VCaP (cell line): Measurements from ENCODE around the gene CACNA1I.

Source experiments
- H3K27ac ChIP-seq: fragments of 450-650 bp; 2 replicates; pipeline ENCODE4 v1.5.1; 2017
- TF ChIP-seq, protein P1 (sequence below): fragments of 450-650 bp; conservative IDR thresholded peaks from 2 replicates; pipeline ENCODE4 v1.5.1; 2017; ENCODE audit warnings: mild to moderate bottlenecking, moderate library complexity

Gene CACNA1I

DNA sequence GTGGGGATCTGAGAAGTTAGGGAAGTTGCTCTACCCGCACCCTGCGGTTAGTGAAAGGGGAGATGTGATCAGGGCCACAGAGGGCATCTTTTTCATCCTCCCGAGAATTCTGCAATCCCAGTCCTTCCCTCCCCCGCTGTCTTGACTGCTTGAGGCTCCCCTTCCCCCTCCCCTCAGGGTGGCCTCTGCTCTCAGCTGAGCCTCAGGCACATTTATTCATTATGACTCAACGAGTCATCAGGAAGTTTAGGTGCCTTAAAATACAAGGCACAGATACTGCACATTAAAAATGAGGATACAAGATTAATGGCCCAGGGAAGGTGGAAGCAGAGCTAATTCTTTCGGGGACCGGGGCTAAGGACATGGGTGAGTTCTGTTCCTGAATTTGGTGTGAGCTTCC, 104.0 kb downstream of the CACNA1I start:
- TF ChIP-seq, protein P1, sequence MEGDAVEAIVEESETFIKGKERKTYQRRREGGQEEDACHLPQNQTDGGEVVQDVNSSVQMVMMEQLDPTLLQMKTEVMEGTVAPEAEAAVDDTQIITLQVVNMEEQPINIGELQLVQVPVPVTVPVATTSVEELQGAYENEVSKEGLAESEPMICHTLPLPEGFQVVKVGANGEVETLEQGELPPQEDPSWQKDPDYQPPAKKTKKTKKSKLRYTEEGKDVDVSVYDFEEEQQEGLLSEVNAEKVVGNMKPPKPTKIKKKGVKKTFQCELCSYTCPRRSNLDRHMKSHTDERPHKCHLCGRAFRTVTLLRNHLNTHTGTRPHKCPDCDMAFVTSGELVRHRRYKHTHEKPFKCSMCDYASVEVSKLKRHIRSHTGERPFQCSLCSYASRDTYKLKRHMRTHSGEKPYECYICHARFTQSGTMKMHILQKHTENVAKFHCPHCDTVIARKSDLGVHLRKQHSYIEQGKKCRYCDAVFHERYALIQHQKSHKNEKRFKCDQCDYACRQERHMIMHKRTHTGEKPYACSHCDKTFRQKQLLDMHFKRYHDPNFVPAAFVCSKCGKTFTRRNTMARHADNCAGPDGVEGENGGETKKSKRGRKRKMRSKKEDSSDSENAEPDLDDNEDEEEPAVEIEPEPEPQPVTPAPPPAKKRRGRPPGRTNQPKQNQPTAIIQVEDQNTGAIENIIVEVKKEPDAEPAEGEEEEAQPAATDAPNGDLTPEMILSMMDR: no peak
- no peak overlapping the region for H3K27ac ChIP-seq

DNA sequence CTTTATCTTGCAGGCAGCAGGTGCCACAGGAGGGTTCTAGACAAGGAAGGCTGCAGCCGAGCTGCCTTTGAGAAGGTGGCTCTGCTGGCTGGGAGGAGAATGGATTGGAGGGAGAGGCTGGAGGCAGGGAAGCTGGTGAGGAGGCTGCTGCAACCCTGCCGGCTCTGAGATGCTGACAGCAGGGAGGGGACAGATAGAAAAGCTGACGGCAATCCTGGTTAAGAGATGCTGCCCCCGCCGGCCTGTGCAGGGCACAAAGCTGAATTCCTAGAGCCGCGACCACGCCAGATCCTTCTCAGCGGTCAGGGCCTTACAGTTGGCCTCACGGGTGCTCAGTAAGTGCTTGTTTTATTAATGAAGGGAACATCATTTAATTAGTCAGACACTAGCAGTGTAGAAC, 105.4 kb downstream of the CACNA1I start:
- H3K27ac ChIP-seq: no peak overlapping the region
- TF ChIP-seq, protein P1: no peak

DNA sequence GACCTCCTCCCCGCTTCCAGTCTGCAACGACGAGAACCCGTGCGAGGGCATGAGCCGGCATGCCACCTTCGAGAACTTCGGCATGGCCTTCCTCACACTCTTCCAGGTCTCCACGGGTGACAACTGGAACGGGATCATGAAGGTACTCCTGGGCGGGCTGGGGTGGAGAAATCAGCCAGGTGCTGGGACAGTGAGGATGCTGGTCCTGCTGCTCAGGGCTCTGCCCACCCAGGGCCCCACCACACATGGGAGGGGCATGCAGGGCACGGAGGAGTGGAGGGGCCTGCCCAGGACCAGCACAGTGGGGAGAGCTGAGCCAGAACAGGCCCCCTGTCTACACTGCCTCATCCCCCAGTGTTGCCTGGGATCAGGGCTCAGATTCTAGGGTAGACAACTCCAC, 107.4 kb downstream of the CACNA1I start:
- H3K27ac ChIP-seq: no peak overlapping the region
- TF ChIP-seq, protein P1: no peak

DNA sequence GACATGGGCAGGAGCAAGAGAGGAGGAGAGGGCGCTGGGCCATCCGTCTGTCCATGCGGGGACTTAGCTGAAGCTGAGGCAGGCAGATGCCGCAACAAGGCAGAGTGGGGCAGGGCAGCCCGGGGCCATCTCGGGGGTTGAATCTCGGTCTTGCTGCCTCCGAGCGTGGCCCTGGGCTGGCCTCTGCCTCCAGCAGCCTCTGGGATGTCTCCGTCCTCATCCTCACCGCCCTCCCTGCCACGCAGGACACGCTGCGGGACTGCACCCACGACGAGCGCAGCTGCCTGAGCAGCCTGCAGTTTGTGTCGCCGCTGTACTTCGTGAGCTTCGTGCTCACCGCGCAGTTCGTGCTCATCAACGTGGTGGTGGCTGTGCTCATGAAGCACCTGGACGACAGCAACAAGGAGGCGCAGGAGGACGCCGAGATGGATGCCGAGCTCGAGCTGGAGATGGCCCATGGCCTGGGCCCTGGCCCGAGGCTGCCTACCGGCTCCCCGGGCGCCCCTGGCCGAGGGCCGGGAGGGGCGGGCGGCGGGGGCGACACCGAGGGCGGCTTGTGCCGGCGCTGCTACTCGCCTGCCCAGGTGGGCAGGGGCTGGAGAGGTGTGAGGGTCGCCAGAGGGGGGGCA, 108.4 kb downstream of the CACNA1I start:
- TF ChIP-seq, protein P1: no peak
- no peak overlapping the region for H3K27ac ChIP-seq

DNA sequence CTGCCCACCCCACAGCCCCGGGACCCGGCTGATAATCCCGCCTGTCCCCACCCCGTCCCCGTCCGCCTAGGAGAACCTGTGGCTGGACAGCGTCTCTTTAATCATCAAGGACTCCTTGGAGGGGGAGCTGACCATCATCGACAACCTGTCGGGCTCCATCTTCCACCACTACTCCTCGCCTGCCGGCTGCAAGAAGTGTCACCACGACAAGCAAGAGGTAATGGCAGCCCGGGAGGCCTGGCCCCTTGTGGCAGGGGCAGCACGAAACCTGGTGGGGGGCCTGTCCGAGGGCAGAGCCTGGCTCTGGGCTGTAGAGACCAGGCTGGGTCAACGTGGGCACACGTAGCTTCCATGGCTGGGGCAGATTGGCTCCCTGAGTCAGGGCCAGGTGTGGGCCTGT, 109.1 kb downstream of the CACNA1I start:
- TF ChIP-seq, protein P1: no peak
- no peak overlapping the region for H3K27ac ChIP-seq

DNA sequence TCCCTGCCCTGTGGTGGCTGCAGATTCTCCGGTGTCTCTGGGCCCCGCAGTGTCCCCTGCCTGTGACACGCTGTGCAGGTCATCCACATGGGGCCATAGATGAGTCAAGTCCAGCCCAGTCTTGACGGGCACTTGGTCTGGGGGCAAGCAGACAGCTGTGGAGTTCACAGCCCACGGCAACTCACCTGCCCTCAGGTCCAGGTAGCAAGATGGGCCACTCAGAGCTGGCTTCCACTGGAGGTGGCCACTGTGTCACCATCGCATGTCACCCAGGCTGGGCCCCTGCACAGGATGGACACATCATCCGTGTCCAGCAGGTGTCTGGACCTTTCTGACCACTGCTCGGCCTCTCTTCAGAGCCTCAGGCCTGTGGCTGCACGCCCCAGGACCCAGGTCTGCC, 109.9 kb downstream of the CACNA1I start:
- H3K27ac ChIP-seq: no peak overlapping the region
- TF ChIP-seq, protein P1: no peak

DNA sequence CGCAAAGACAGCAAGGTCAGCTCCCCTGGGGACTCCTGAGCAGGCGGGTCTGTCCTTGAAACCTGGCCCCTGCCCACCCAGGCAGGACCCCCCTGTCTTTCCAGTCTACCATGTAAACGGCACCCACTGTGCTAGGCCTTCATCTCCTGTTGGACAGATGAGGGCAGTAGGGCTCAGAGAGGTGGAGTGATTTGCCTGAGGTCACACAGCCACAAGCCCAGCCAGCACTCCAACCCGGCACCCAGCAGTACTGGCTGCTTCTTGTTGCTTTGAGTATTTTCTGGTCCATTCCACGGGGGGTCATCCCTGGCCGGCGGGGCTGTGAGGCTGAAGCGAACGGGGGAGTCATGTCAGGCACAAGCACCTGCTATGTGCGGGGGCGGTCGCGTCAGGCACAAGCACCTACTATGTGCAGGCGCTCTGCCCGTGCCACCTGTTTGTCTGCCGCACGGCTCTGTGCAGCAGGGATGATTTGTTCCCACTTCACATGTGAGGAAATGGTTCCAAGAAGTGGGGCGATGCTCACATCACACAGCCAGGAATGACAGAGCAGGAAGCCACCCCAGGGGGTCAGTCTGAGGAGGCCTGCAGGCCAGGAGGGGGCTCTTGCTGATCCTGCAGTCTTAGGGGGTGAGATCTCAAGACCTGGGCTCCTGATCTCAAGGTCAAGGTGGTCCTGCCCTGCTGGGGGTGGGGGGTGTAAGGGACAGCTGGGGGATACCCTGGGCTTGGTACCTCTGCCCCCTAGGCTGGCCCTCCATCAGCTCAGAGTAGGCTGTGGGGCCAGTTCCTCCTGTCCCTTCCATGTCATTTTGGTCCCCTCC, 110.7 kb downstream of the CACNA1I start:
- H3K27ac ChIP-seq: no peak overlapping the region
- TF ChIP-seq, protein P1: no peak
